ENCODE measurements around the gene PTCRA. TPM values are rescaled to one million over a fixed set of nuclear protein-coding genes. Genes with fewer than 3 reads are reported as not detected.

The PTCRA gene
- total and polyA plus RNA-seq, 8 donors, result not detected

DNA sequence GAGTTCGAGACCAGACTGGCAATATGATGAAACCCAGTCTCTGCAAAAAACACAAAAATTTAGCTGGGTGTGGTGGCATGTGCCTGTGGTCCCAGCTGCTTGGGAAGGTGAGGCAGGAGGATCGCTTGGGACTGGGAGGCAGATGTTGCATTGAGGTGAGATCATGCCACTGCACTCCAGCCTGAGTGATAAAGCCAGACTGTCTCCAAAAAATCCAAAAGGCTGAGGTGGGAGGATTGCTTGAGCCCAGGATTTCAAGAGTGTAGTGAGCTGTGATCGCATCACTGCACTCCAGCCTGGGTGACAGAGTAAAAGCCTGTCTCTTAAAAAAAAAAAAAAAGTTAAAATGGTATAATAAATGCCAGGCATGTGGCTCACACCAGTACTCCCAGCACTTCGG is 1.3 kb upstream of the PTCRA start:
- peaks cover 6 to 10% (median 10%) of the 10 kb centered on the region in 4 donors for H3K4me1 ChIP-seq
- DNase-seq, result no peak
- no peaks in the 10 kb centered on the region for H3K9me3 ChIP-seq
- H3K36me3 ChIP-seq, result no peaks in the 10 kb centered on the region
- peaks cover 0 to 23% (median 8%) of the 10 kb centered on the region in 3 donors for H3K27me3 ChIP-seq
- TF ChIP-seq POLR2AphosphoS5 (IDR thresholded peaks at IDR 0.05) (no peak), POLR2A (IDR thresholded peaks at IDR 0.05) (no peak), EP300 (IDR thresholded peaks at IDR 0.05) (no peak)
- intact Hi-C loops (cut with DNase I; ENCODE audit: low total_unique reads), result no loop called here
- no peak overlapping the region for H3K27ac ChIP-seq
- no peak overlapping the region for H3K4me3 ChIP-seq
- WGBS, 5 donors, result 76 to 87% (median 84%) methylated on average over 4 of the region's 4 CpGs

DNA sequence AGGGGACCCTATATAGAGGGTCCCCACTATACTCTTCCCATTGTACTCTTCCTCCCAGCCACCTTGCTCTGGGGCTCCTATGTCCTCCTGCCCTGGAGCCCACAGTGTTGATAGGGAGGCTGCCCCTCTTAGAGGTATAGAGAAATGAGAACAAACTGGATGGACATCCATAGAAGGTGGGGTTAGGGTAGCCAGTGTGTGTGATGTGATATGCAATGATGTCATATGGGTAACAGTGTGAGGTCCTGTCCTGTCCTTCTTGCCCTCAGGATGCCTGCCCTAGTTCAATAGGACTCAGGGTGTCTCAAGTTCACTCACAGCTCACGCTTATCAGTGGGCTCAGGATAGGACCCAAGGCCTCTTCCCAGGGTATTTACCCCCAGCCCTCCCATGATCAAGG is 435 bp downstream of the PTCRA start:
- peaks cover 0 to 22% (median 6%) of the 10 kb centered on the region in 3 donors for H3K27me3 ChIP-seq
- intact Hi-C loops (cut with DNase I; ENCODE audit: low total_unique reads), result no loop called here
- WGBS, 5 donors, result 77 to 100% (median 90%) methylated on average over 1 of the region's 1 CpG

DNA sequence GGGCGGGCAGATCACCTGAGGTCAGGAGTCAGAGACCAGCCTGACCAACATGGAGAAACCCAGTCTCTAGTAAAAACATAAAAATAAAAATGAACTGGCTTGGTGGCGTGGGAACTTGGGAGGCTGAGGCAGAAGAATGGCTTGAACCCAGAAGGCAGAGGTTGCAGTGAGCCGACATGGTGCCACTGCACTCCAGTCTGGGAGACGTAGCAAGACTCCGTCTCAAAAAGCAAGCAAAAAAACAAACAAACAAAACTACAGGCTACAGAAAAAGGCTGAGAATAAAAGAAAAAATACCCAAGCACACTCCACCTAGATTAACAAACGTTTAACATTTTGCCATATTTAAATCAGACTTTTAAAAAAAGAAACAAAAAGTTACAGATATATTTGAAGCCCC is 5.9 kb downstream of the PTCRA start:
- WGBS, 5 donors, result 69 to 77% (median 73%) methylated on average over 6 of the region's 6 CpGs
- Histone ChIP-seq H3K27me3 (peaks cover 0 to 10% (median 0%) of the 10 kb centered on the region in 3 donors), H3K4me1 (no peaks in the 10 kb centered on the region), H3K36me3 (no peaks in the 10 kb centered on the region), H3K27ac (no peak overlapping the region), H3K9me3 (no peaks in the 10 kb centered on the region), H3K4me3 (no peak overlapping the region)
- TF ChIP-seq, protein P1, sequence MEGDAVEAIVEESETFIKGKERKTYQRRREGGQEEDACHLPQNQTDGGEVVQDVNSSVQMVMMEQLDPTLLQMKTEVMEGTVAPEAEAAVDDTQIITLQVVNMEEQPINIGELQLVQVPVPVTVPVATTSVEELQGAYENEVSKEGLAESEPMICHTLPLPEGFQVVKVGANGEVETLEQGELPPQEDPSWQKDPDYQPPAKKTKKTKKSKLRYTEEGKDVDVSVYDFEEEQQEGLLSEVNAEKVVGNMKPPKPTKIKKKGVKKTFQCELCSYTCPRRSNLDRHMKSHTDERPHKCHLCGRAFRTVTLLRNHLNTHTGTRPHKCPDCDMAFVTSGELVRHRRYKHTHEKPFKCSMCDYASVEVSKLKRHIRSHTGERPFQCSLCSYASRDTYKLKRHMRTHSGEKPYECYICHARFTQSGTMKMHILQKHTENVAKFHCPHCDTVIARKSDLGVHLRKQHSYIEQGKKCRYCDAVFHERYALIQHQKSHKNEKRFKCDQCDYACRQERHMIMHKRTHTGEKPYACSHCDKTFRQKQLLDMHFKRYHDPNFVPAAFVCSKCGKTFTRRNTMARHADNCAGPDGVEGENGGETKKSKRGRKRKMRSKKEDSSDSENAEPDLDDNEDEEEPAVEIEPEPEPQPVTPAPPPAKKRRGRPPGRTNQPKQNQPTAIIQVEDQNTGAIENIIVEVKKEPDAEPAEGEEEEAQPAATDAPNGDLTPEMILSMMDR (IDR thresholded peaks at IDR 0.05), result no peak
- TF ChIP-seq EP300 (IDR thresholded peaks at IDR 0.05) (no peak), POLR2A (IDR thresholded peaks at IDR 0.05) (no peak), POLR2AphosphoS5 (IDR thresholded peaks at IDR 0.05) (no peak)
- DNase-seq, result no peak
- intact Hi-C loops (cut with DNase I; ENCODE audit: low total_unique reads), result no loop called here

More for the DNA sequence above, 435 bp downstream of the PTCRA start:
- H3K9me3 ChIP-seq, result no peaks in the 10 kb centered on the region
- no peak for TF ChIP-seq POLR2A (IDR thresholded peaks at IDR 0.05)
- no peak for TF ChIP-seq EP300 (IDR thresholded peaks at IDR 0.05)
- TF ChIP-seq POLR2AphosphoS5 (IDR thresholded peaks at IDR 0.05), result no peak
- TF ChIP-seq, protein P1 (IDR thresholded peaks at IDR 0.05), result no peak
- H3K36me3 ChIP-seq, result no peaks in the 10 kb centered on the region
- no peak overlapping the region for H3K4me3 ChIP-seq
- no peak overlapping the region for H3K27ac ChIP-seq
- H3K4me1 ChIP-seq, result peaks cover 6 to 8% (median 7%) of the 10 kb centered on the region in 4 donors
- no peak for DNase-seq

DNA sequence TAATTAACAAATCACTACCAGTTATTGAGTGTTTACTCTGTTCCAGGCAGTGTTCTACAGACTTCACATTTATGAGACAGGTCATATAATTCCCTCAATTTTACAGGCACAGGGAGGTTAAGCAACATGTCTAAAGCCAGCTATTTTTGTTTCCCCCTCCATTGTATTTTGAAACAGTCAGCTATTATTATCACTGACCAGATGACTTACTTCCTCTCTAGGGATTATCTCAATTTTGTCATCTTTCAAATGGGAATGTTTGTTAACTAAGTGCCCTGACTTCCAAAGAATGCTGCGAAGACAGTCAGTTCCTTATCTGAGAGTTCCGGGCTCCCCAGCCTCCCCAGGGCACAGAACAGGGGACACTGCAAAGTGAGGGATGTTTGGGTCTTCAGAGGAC is 7.8 kb downstream of the PTCRA start:
- Histone ChIP-seq H3K4me1 (peaks cover 0 to 8% (median 6%) of the 10 kb centered on the region in 4 donors), H3K4me3 (no peak overlapping the region), H3K27me3 (peaks cover 0 to 10% (median 0%) of the 10 kb centered on the region in 3 donors), H3K9me3 (no peaks in the 10 kb centered on the region), H3K27ac (no peak overlapping the region), H3K36me3 (no peaks in the 10 kb centered on the region)
- intact Hi-C loops (cut with DNase I; ENCODE audit: low total_unique reads), result no loop called here
- 52 to 86% (median 67%) methylated on average over 2 of the region's 2 CpGs for whole genome bisulfite sequencing, 5 donors
- DNase-seq, result no peak
- TF ChIP-seq, protein P1 (IDR thresholded peaks at IDR 0.05), result no peak
- no peak for TF ChIP-seq POLR2A (IDR thresholded peaks at IDR 0.05)
- no peak for TF ChIP-seq POLR2AphosphoS5 (IDR thresholded peaks at IDR 0.05)
- TF ChIP-seq EP300 (IDR thresholded peaks at IDR 0.05), result no peak

DNA sequence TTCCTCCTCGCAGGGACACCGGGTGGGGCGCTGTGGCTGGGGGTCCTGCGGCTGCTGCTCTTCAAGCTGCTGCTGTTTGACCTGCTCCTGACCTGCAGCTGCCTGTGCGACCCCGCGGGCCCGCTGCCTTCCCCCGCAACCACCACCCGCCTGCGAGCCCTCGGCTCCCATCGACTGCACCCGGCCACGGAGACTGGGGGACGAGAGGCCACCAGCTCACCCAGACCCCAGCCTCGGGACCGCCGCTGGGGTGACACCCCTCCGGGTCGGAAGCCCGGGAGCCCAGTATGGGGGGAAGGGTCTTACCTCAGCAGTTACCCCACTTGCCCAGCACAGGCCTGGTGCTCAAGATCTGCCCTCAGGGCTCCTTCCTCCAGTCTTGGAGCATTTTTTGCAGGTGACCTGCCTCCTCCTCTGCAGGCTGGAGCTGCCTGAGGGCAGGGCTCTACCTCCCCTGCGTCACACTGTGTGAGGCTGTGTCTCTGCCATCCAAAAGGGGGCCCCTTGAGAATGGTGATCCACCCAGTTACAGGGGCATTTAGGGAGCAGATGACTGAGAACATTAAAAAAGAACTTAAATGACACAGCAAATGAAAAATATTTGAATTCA is 9.5 kb downstream of the PTCRA start:
- H3K27me3 ChIP-seq, result peaks cover 0 to 10% (median 0%) of the 10 kb centered on the region in 3 donors
- TF ChIP-seq EP300 (IDR thresholded peaks at IDR 0.05), result no peak
- TF ChIP-seq POLR2A (IDR thresholded peaks at IDR 0.05), result no peak
- no peak for TF ChIP-seq POLR2AphosphoS5 (IDR thresholded peaks at IDR 0.05)
- no peak overlapping the region for H3K27ac ChIP-seq
- intact Hi-C loops (cut with DNase I; ENCODE audit: low total_unique reads), result no loop called here
- H3K4me1 ChIP-seq, result peaks cover 3 to 15% (median 13%) of the 10 kb centered on the region in 4 donors
- no peak overlapping the region for H3K4me3 ChIP-seq
- no peaks in the 10 kb centered on the region for H3K9me3 ChIP-seq
- DNase-seq, result no peak
- 40 to 53% (median 47%) methylated on average over 11 to 23 of the region's 23 CpGs for WGBS, 5 donors
- H3K36me3 ChIP-seq, result no peaks in the 10 kb centered on the region

Measured in stomach (tissue), 9 donors.